Rectal smooth muscle tissue (tissue), 1 donor: ENCODE measurements around the gene SLC2A2.

Experiments
- H3K27ac ChIP-seq: one replicate; pipeline ENCODE4 v1.7.0; 2013; ENCODE audit warnings: low read depth, low read length, inconsistent platforms
- H3K27me3 ChIP-seq: one replicate; pipeline ENCODE4 v1.7.0; 2013; ENCODE audit warnings: low read length; ENCODE audit not compliant: control insufficient read depth, insufficient read depth
- H3K36me3 ChIP-seq: one replicate; pipeline ENCODE4 v1.7.0; 2013; ENCODE audit warnings: low read length; ENCODE audit not compliant: control insufficient read depth, insufficient read depth
- H3K4me1 ChIP-seq: one replicate; pipeline ENCODE4 v1.7.0; 2013; ENCODE audit warnings: low read length; ENCODE audit not compliant: control insufficient read depth, insufficient read depth
- H3K4me3 ChIP-seq: one replicate; pipeline ENCODE4 v1.7.0; 2013; ENCODE audit warnings: low read length
- H3K9ac ChIP-seq: one replicate; pipeline ENCODE4 v1.7.0; 2013; ENCODE audit warnings: low read length

The SLC2A2 gene

DNA sequence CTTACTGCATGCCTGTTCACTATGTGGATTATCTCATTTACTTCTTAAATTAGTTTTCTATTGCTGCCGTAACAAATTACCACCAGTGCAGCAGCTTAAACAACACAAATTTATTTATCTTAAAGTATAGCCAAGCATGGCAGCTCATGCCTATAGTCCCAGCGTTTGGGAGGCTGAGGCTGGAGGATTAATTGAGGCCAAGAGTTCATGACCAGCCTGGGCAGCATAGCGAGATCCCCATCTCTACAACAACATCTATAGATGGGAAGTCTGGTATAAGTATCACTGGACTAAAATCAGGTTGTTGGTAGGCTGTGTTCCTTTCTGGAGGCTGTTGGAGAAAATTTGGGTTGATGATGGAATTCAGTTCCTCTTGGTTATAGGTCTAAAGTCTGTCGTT lies 5.1 kb downstream of the SLC2A2 start:
- no peak overlapping the region for H3K9ac ChIP-seq
- no peak overlapping the region for H3K4me3 ChIP-seq
- H3K27me3 ChIP-seq: no peaks in the 10 kb centered on the region
- no peaks in the 10 kb centered on the region for H3K4me1 ChIP-seq
- H3K27ac ChIP-seq: no peak overlapping the region
- no peaks in the 10 kb centered on the region for H3K36me3 ChIP-seq

DNA sequence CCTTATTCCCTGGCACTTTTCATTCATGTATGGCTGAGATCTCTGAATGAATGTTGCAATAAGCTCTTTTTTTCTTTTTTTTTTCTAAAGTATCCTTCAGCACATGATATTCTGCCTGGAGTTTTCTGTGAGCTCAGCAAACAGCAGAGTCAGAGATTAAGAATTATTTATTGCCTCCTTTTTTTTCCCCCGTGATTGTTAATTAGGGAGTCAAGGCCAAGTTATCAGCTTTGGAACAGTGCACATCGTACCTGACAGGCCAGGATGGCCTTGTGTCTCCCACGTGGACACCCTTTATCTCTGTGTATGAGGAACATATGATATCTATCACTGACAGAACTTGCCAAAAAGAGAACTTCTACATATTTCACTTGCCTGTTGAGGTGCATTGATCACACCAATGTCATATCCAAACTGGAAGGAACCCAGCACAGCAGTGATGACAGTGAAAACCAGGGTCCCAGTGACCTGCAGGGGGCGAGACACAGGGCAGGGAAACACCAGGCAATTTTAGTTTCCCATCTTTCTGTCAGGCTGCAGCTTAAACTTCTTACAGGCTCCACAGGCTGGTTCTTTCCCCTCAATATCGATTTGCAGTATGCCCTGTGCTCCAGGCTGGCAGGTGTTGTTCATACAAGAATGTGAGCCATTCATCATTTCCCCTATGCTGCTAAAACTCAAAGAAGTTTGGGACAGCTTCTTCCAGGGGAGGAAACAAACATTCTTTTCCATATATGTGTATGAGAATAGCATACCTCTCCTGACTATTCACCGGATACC lies 8.2 kb downstream of the SLC2A2 start:
- H3K4me1 ChIP-seq: no peaks in the 10 kb centered on the region
- no peak overlapping the region for H3K9ac ChIP-seq

DNA sequence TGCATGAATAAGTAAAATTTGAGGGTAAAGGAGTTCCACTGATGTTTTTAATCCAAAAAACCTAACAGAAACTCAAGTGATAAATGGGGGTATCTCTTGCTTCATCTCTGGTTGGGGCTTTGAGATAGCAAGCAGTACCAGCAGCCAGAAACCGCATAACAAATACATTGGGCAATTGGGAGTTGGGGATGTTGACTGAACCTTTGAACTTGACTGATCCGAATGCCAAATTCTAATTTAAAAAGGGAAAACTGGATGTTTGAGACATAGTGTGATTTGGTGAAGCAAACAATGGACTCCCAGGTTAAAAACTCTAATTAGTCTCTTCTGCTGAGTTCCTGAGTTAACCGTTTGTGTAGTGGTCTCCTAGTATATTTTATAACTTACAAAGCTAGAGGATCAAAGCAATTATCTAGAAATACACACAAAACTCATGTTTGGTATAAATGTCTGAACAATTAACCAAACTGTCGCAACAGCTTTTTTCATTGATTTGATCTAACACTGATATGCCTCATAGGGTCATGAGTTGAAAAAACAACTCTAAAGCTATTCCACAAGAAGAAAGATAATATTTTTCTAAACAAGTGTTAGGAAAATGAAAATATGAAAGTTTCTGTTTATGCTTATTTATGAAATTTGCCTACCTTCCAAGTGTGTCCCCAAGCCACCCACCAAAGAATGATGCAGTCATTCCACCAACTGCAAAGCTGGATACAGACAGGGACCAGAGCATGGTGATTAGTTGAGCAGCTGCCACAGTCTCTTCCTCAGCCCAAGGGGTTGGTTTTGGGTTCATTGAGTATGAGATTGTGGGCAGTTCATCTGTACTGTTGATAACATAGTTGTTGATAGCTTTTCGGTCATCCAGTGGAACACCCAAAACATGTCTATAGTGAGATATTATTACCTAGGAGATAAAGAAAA lies 12.4 kb downstream of the SLC2A2 start:
- H3K4me3 ChIP-seq: no peak overlapping the region
- no peaks in the 10 kb centered on the region for H3K27me3 ChIP-seq
- H3K27ac ChIP-seq: no peak overlapping the region
- H3K9ac ChIP-seq: no peak overlapping the region
- H3K36me3 ChIP-seq: no peaks in the 10 kb centered on the region
- H3K4me1 ChIP-seq: no peaks in the 10 kb centered on the region

More for the DNA sequence above, 8.2 kb downstream of the SLC2A2 start:
- H3K36me3 ChIP-seq: no peaks in the 10 kb centered on the region
- H3K27me3 ChIP-seq: no peaks in the 10 kb centered on the region
- no peak overlapping the region for H3K27ac ChIP-seq
- H3K4me3 ChIP-seq: no peak overlapping the region

DNA sequence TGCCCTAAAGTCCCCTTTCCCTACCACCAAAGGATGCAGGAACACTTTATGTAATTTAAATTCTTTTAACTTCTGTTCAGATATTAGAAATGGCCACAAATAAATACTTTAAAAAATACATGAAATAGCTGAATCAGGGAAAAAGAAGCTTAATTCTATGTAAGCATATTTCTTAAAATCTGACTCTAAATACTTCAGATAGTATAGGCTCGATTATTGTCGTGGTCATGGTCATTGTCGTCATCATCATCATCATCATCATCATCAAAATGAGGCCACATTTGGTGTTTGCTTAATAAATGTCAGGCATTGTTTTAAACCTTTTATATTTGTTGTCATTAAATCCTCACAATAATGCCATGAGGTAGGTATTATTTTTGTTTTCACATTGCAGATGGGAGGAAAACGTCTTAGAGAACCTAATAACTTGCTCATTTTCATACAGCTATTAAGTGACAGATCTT lies 14.6 kb downstream of the SLC2A2 start:
- Histone ChIP-seq H3K27ac (no peak overlapping the region), H3K4me1 (no peaks in the 10 kb centered on the region), H3K27me3 (no peaks in the 10 kb centered on the region), H3K9ac (no peak overlapping the region), H3K36me3 (no peaks in the 10 kb centered on the region), H3K4me3 (no peak overlapping the region)

DNA sequence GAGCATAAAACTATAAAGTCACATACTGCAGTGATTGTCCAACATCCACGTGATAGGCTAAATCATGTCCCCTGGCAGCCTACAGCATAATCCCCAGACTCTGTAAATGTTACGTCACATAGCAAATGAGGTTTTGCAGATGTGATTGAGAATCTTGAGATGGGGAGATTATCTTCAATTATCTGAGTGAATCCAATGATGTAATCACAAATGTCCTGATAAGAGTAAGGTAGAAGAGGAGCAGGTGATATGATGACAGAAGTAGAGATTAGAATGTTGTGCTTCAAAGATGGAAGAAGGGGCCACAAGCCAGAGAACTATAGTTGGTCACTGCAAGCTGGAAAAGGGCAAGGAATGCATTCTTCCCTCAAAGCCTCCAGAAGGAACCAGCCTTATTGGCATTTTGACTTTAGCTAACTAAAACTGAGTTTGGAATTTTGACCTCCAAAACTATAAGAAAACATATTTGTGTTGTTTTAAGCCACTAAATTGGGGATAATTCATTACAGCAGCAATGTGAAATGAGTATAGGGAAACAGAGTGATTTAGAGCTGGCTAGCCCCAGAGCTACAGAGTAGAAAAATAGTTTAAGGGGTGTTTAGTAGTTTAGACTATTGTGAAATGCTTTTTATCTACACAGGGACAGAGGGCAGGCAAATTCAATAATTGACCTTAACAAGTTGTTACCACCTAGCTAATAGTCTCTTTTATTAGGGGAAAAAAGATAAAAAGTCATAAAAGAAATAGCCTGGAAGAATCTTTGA lies 15.2 kb downstream of the SLC2A2 start:
- H3K27me3 ChIP-seq: no peaks in the 10 kb centered on the region
- H3K9ac ChIP-seq: no peak overlapping the region
- H3K4me1 ChIP-seq: no peaks in the 10 kb centered on the region
- H3K36me3 ChIP-seq: no peaks in the 10 kb centered on the region
- no peak overlapping the region for H3K4me3 ChIP-seq
- H3K27ac ChIP-seq: no peak overlapping the region

DNA sequence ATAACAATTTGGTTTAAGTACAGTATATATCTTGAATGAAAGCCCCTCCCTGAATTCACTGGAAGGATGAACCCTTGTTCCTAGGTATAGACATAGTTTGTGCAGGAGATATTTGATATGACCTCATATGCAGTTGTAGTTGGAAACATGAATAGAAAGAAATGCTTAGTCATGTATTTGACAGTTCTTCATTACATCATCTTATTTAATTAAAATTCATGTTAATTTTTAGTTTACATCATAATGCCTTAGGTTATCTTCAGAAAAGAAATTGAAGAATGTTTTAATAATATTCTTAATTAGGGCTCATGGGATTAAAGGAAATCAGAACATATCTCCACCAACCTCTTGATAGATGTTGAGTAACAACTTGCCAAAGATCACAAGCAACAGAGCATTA lies 19.2 kb downstream of the SLC2A2 start:
- H3K4me3 ChIP-seq: no peak overlapping the region
- H3K27ac ChIP-seq: no peak overlapping the region
- no peak overlapping the region for H3K9ac ChIP-seq
- H3K27me3 ChIP-seq: no peaks in the 10 kb centered on the region
- no peaks in the 10 kb centered on the region for H3K4me1 ChIP-seq
- no peaks in the 10 kb centered on the region for H3K36me3 ChIP-seq

DNA sequence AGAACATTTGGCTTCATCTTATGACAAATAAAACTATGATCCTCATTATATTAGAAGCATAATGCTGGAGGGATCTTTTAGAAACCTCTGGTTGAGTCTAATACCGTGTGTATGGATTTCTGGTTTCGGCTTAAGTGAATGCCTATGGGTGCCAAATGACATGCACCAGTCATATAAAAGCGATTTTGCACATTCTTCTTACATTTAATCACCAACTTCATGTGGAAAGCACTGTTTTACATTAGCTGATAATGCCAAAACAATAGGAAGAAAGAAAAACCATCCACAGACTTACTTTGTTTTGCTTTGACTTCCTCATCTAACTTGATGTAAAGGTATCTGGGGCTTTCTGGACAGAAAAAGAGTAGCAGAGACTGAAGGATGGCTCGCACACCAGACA lies 20.9 kb downstream of the SLC2A2 start:
- Histone ChIP-seq H3K27ac (no peak overlapping the region), H3K4me3 (no peak overlapping the region), H3K36me3 (no peaks in the 10 kb centered on the region)

DNA sequence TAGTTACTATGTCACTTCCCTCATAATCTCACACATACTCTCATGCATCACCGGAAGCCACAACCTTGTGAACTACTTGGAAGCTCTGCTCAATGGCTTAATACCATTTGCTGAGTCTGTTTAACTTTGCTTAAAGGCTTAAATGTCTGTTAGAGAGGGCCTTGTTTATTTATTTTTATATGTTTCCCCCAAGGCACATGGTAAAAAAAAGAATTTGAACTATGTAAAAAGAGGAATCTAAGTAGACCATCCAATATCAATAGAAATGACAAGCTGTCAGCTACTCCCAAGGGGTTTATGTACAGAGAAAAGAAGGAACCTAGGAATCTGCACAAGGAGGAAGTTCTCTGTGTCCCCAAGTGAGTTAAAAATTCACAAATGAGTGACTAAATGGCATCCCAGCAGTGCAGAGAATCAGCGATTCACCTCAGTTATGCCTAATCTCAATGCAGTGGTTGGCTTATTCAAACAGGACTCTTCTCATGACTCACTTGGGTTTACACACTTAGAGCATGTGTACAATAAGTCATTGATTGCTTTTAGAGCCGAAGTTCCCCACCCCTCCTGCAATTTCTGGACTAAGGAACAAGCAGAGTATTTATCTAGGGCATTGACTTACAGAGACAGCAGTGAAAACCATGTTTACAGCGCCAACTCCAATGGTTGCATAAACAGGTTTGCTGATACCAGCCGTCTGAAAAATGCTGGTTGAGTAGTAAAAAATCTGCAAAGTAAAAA lies 24.4 kb downstream of the SLC2A2 start:
- H3K27me3 ChIP-seq: no peaks in the 10 kb centered on the region
- no peak overlapping the region for H3K4me3 ChIP-seq
- peaks cover 3% of the 10 kb centered on the region for H3K4me1 ChIP-seq
- no peak overlapping the region for H3K9ac ChIP-seq
- H3K27ac ChIP-seq: no peak overlapping the region
- H3K36me3 ChIP-seq: no peaks in the 10 kb centered on the region

More for the DNA sequence above, 20.9 kb downstream of the SLC2A2 start:
- H3K4me1 ChIP-seq: no peaks in the 10 kb centered on the region
- H3K27me3 ChIP-seq: no peaks in the 10 kb centered on the region
- no peak overlapping the region for H3K9ac ChIP-seq

DNA sequence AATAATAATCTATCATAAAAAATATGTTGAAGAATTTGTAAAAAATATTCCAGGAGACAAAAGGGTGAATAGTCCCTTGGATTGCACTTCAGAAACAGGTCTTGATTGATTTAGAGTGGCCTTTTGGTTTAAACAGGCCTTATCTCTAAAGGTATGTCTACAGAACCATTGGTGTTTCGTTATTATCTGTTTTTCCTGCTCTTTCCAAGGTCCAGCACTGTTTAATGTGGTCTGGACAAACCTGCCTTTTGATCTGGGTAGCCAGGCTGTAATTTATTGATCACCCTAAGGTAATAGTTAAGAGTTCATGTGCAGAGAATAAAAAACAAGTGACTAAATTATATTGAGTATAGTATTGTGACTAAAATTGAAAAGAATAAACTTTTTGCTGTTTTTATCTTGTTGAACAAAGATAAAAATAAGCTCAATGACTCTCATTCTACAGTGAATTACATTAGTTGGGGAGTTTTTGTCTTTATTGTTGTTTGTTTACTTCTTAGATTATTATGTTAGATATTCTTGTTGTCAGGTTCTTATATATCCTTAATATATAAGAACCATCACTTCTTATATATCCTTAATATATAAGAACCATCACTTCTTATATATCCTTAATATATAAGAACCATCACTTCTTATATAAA lies 25.1 kb downstream of the SLC2A2 start:
- H3K36me3 ChIP-seq: no peaks in the 10 kb centered on the region
- no peak overlapping the region for H3K4me3 ChIP-seq
- peaks cover 3% of the 10 kb centered on the region for H3K4me1 ChIP-seq
- H3K9ac ChIP-seq: no peak overlapping the region
- H3K27ac ChIP-seq: no peak overlapping the region
- no peaks in the 10 kb centered on the region for H3K27me3 ChIP-seq

DNA sequence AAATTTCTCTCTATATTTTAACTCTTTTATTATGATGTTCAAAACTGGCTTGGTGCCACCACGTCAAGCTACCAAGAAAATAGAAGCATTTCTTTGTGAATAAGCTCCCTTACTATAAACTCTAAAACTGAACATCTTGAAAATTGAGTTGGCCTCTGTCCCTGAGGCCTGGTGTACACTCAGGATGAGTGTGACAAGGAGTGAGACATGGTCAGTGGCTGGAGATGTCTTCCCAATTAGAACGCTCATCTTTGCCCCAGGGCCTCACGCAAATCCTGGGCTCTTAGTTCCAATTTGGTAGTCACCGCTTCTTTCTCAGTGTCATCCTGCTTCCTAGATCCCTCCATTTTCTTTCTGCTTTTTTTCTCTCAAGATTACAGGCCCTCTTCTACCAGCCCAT lies 26.2 kb downstream of the SLC2A2 start:
- Histone ChIP-seq H3K27me3 (no peaks in the 10 kb centered on the region), H3K9ac (no peak overlapping the region), H3K27ac (no peak overlapping the region), H3K4me1 (peaks cover 3% of the 10 kb centered on the region), H3K36me3 (no peaks in the 10 kb centered on the region), H3K4me3 (no peak overlapping the region)

DNA sequence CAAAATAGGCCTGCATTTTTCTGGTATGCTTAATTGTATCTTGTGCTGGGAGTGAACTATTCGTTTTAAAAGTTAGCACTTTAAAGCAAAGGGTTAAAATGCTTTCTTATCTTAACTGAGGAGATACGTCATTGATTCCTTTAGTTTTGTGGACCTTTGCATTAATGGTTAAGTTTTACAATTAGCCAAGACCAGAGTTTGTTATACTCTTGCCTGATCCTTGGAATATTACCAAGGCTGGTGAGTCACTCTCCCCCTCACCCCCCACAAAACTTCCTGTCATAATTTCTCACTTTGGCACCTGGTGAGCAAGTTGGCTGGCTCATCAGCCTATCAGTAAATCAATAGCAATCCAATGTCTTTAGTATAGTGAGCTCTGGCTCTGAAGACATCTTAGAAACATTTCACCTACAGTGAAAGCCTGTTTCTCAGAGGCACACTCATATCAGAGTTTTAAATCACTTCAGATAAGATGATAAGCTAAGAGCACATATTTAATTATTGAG lies 26.7 kb downstream of the SLC2A2 start:
- Histone ChIP-seq H3K4me3 (no peak overlapping the region), H3K4me1 (peaks cover 3% of the 10 kb centered on the region), H3K27ac (no peak overlapping the region), H3K9ac (no peak overlapping the region), H3K36me3 (no peaks in the 10 kb centered on the region), H3K27me3 (no peaks in the 10 kb centered on the region)
